IPS DF 4.7 (cell line): ENCODE data around the gene CIBAR2.
"Not testable (repeated sequence)": the region's sequence is repeated elsewhere in the genome, so short reads cannot be mapped to it uniquely, and the experiment has no call there.

Source experiments
- DNase-seq: peaks from one replicate; pipeline ENCODE4 v3.0.0-alpha.2; 2013; ENCODE audit warnings: low spot score; ENCODE audit errors: extremely low read depth

The CIBAR2 gene

DNA sequence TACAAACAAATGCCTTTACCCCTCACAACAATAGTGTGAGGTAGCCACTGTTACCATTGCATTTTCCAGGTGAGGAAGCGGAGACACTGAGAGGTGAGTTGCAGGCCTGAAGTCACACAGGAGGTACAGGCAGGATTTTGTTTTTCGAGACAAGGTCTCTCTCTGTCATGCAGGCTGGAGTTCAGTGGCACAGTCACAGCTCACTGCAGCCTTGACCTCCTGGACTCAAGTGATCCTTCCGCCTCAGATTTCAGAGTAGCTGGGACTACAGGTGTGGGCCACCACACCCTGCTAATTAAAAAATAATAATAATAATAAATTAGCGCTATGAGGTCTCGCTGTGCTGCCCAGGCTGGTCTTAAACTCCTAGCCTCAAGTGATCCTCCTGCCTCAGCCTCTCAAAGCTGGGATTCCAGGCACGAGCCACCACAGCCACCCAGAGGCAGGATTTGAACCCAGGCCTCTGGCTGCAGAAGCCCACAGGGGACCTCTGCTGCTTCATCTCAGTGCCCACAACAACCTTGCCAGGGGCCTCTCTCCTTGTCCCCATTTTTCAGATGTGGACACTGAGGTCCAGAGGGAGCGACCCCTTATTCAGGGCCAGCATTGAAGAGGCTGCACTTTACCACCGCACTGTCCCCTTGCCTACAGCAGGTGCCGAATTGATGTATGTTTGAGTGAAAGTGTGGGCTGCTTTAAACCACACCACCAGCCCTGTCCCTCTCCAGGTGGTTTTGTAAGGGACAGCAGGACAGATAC is 16.0 kb upstream of the CIBAR2 start:
- no peak for DNase-seq

DNA sequence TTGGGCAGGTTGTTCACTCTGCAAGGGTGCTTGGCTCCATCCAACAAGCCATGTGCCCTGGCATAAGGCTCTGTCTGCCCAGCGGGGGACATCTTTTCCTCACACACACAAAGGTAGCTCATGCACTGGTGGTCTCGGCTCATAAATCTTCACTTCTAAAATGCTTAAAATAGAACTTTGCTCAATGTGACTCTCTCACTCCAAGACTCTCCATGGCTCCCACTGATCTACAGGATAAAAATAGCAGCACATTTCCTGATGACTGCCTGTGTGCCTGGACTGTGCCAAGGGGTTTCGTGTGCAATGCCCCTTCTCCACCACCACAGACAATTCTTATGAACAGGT is 15.1 kb upstream of the CIBAR2 start:
- DNase-seq: no peak

DNA sequence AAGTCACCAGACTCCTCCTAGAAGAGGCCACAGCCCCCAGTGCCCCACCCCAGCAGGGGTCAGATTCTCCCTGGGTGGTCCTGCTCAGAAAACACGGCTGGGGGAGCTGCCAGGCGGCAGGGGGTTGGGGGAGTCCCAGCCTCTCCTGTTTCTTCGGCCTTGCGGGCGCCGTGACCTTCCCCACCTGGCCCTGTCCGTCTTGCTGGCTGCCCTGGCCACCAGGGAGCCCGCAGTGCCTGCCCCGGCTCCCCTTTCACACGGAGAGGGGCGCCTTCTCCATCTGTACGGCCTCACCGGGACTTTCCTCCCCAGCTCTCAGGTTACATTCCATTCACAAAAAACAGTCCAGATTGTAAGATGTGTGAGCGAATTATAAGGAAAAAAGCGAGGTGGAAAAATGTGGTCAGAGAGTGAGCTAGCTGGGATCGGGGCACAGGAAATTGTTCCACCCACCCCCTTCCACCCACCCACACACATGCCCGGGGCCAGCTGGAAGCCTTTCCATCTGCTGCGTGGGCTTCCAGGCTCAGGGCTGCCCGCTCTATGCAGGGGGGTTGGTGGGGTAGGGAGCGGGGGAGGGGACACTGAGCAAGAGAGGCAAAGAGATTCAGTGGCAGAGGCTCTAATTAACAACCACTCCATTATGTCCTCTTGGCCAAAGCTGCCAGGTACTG is 14.6 kb upstream of the CIBAR2 start:
- no peak for DNase-seq

DNA sequence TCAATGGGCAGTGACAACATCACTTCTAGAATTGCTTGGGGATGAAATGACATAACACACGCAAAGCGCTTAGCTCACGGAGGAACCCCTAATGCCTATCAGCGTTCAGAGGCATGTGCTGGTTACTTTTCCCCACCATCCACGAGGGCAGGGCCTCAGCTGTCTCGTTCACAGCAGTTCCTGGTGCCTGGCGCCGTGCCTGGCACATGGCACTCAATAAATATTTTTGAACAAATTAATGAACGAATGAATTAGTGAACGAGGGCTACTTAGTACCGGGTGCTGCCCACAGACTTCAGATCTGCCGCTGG is 14.1 kb upstream of the CIBAR2 start:
- no peak for DNase-seq

DNA sequence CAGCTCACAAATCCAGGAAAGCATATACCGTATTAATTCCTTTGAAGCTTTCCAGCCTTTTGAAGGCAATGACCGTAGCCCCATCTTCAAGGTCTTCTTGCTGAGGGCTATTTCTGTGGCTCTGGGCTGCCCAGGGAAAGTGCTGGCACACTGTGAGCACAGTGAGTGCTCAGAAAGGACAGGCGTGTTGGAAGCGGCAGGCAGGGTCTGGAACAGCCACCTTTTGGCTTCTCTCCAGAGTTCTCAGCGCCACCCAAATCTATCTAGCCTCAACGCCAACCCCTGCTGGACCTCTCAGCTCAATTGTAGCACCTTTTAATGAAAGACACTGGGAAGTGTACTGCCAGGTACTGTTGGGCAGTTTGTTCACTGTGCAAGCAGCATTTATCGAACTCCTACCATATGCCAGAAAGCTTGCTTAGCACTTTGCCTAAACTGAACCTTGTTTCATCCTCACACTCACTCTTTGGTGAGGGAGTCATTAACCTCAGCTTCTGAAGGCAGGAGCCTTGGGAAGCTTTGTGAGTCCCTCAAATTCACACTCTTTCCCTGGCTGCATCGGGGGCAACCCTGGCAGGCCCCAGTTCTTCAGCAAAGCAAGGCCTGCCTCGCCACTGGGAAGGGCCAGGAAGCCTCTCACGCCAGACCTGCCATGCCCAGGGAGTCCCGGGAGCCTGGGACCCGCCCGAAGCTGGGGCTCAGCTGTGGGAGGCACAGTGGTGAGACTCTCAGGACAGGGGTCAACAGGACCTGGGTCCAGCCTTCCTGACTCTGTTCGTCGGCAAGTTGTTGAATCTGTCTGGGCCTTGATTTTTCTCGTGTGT is 13.5 kb upstream of the CIBAR2 start:
- DNase-seq: no peak

DNA sequence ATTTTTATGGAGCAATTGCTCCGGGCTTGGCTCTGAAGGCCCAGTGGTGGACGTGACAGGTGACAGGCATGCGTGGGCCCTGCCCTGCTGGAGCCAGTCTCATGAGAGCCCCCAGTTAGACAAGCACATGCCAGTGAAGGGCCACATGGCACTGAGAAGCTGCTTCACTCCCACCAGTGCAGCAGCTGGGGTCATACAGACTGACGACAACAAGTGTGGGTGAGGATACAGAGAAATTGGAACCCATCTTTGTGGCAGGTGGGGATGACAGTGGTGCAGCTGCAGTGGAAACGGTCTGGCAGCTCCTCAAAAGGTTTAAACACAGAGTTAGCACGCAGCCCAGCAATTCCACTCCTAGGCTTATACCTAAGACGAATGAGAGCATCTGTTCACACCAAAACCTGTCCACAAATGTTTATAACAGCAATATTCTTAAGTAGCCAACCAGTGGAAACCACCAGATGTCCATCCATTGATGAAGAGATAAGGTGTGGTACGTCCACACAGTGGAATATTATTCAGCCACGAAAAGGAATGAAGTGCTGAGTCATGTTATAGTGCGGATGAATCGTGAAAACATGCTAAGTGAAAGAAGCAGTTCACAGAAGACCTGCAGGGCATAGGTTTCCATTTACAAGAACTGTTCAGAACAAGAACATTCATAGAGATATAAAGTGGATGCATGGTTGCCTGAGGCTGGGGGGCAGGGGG is 12.5 kb upstream of the CIBAR2 start:
- DNase-seq: no peak

DNA sequence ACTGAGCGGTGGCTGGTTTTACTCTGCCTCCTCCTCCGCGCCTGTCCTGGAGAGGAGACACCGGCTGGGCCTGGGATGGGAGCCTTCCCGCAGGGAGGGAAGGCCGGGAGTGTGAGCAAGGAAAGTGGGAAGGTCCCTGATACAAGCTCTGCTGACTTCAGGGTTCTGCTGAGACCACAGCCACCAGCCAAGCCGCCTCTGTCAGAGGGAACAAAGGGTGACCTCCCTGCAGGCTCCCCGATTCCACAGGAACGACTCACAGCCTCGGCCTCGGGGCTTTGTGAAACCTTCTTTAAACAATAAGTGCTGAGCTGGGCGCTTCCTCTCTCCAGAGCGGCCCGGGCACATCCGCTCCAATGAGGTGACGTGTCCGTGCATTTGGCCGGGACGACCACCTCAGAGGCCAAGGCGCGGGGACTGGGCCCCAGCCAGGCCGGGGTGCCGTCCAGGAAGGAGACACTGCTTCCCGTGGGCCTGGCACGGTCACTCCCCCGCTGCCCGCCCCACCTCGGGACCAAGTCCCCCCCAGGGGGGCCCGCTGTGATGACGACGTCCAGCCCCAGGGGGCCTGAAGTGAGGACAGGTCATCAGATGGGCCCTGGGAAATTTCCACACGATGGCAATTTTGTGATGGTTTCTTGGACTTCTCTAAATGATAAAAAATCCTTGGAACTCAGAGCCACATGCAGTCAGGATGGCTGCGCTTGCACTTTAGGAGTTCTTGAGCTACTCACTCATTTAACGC is 11.8 kb upstream of the CIBAR2 start:
- DNase-seq: no peak

DNA sequence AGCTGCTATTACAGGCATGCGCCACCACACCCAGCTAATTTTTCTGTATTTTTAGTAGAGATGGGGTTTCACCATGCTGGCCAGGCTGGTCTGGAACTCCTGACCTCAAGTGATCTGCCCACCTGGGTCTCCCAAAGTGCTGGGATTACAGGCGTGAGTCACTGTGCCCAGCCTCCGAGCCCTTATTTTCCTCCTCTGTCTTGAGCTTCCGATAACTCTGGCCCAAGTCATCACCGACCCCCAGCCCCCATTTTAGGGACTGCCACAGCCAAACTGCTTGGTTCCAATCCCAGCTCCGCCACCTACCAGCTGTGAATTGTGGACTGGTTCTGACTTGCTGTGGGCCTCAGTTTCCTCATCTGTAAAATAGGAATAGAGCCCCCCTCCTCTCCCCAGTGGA is 11.2 kb upstream of the CIBAR2 start:
- not testable (repeated sequence) for DNase-seq

DNA sequence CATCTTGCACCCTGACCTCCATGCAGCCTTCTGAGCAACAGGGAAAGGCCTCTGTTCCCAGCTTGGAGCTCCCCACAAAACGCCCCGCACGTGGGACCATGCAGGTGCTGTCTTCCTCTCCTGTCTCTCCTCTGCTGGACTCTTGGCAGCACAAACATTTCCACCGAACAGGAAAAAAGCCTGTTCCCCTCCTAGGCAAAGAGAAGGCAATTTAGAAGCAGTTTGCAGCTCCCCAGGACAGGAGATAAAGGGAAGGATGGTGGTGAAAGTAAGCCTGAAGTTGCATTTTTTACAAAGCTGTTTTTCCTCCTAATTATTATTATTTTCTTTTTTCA is 7.7 kb upstream of the CIBAR2 start:
- no peak for DNase-seq

DNA sequence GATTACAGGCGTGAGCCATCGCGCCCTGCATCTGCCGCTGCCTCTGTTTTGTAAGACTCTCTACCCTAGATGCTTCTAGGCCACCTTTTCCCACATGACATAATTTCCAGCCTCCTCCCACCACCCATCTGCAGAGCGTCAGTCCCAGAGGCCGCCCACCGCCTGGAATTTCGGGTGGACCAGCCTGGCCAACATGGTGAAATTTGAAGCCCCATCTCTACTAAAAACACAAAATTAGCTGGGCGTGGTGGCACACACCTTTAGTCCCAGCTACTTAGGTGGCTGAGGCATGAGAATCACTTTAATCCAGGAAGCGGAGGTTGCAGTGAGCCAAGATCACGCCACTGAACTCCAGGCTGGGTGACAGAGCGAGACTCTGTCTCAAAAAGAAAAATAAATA is 5.1 kb upstream of the CIBAR2 start:
- DNase-seq: no peak

DNA sequence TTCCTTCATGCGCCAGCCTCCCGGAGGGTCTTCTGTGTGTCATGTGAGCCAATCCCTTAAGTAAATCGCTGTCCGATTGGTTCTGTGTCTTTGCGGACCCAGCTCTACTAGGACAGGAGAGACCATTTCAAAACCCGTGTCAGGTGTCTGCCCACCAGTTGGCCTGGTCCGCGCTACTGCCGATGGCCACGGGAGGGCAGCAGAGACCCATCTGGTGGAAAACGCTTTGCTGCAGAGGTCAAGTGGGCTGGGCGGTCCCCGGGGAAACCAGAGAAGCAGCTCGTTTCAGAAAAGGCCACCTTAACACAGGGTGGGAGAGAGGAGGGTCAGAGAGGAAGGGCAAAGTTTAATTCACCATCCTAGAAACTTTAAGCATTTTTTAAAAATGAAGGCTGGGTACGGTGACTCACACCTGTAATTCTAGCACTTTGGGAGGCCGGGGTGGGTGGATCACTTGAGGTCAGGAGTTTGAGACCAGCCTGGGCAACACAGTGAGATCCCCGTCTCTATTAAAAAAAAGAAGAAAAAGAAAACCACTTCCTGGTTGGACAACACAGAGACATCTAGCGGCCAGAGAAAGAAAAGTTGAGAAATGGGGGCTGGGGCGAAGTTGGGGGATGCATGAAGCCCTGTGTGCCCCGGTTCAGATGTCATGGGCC is 2.8 kb upstream of the CIBAR2 start:
- peak; percentile 60 for DNase-seq

DNA sequence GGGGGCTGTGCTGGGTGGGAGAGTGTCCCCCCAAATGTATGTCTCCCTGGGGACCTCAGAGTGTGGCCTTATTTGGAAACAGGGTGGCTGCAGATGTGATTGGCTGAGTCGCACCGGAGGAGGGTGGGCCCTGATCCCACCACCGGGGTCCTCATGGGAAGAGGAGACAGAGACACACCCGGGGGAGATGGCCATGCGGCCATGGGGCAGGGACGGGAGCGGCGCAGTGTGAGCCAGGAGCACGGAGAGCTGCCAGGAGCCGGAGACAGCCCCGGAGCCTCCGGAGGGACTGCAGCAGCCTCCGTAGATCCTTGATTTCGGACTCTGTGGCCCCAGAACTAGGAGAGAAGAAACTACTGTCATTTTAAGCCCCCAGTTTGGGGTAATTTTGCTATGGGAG is 1.6 kb upstream of the CIBAR2 start:
- no peak for DNase-seq

DNA sequence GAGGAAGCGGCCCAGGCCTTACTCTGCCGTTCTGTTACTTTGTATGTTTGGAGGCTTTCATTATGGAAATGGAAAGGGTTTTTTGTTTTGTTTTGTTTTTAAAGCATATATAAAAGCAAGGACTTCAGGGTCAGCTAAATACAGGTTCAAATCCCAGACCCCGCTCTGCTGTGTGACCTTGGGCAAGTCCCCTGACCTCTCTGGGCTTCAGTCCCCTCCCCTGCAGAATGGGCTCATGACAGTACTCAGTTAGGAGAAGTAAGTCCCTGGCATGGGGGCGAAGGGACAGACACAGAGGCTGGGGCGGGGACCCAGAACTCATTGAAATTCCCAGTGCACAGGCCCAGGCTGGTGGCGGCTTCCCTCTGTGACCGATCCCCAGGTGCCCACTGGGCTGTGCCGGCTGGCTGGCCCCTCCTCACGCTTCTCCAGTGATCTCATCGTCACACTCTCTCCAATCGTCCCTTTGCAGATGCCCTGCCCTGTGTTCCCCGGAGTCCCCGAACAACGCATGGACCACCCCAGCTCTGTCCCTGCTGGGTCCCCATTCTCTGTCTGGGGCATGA is 979 bp upstream of the CIBAR2 start:
- no peak for DNase-seq

DNA sequence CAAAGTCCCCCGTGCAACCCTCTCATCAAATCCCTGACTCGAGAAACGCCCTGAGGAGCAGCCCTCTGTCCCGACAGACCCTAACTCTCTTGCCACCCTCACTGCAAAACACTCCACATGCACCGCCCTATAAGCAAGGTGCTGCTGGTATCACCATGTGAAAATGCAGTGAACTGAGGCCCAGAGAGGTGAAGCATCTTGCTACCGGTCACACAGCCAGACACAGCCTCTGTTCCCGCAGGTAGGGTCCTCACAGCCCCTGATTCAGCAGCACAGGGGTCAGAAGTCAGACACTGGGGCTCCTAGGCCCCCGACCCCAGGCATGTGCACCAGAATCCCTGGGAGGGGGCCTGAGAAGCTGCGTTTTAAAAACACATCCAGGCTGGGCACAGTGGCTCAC is 1.1 kb downstream of the CIBAR2 start:
- no peak for DNase-seq

DNA sequence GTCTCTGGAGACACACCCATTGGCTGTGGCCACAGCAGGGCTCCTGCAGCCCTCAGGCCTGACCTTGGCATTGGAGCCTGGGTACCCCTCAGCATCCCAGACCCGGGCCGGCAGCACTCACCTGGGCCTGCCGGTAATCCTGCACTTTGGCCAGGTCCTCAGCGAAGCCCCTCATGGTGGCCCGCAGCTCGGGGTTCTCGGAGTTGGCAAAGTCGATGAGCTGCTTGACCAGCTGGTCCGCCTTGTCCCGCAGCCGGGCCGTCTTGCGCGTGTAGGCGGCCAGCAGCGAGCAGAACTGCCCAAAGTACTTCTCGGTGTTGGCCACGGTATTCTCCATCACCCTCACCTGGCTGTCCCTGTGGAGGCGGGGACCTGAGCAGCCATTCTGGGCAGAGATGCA is 2.2 kb downstream of the CIBAR2 start:
- DNase-seq: no peak

DNA sequence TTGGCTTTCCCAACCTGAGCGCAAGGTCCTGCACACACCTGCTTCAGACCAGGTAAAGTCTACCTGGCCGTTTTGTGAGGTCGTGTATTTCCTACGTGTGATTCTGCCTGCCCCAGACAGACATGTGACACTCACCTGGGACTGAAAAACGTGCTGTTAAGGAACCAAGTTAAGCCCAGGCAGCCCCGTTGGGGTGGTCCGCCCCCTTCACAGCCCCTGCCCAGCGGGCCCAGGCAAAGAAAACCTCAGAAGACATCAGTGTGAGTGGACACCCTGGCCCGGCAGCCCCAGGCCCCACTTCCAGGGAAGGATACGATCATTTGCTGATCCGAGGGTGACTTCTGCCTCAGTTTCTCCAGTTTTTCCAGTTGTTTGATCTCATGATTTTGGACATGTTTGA is 4.7 kb downstream of the CIBAR2 start:
- no peak for DNase-seq

DNA sequence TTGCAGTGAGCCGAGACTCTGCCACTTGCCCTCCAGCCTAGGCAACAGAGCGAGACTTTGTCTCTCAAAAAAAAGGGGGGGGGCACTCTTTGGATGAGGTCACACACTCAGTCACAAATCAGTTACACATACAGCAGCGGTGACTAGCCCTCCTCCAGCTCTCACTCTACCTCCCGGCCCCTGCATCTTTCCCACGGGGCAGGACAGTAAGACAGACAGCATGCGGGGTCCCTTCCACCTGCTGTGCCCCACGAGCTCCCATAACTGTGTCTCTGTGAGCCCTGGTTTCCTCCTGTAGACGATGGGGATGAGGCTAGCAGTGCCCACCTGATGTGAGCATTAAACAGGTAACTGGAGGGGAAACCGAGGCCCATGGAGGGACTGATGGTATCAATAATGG is 5.2 kb downstream of the CIBAR2 start:
- no peak for DNase-seq

DNA sequence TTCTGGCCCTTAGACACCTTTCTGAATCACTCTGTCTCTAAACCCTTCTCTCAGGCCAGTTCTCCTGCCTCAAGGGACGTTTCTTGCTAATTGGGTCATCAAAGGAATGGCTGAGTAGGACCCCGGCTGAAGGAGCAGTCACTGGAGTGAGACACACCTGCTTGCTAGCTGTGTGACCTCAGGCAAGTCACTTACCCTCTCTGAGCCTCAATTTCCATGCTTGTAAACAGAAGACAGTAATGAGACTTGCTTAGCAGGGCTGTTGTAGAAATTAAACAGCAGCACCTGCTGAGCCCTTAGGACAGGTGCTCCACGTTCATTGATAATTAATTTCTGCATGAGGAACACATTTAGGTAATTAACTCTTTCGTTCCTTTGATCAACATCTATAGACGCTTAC is 6.8 kb downstream of the CIBAR2 start:
- DNase-seq: no peak

DNA sequence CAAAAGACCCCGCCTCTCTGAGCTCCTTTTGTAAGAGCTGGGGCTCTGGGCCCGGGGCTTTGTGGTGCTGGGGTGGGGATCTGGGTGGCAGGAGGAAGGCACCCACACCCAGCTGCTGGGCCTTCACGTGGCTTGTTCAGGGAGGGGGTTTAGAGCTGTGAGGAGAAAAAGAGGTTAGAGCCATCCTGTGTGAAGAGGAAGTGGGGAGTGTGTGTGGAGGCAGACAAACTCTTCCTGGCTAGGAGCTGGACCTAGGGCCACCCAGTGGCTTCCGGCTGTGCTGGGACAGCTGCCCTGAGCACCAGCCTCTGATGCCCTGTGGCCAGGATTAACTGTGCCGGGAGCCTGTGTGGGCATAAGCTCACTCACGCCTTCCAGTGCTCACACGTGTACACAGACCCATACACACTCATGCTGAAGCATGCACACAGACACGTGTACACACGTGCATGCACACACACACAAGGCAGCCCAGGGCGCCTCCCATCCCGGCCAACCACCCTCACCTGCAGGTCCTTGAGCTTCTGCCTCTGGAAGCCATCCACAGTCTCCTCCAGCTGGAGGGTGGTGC is 7.4 kb downstream of the CIBAR2 start:
- no peak for DNase-seq

DNA sequence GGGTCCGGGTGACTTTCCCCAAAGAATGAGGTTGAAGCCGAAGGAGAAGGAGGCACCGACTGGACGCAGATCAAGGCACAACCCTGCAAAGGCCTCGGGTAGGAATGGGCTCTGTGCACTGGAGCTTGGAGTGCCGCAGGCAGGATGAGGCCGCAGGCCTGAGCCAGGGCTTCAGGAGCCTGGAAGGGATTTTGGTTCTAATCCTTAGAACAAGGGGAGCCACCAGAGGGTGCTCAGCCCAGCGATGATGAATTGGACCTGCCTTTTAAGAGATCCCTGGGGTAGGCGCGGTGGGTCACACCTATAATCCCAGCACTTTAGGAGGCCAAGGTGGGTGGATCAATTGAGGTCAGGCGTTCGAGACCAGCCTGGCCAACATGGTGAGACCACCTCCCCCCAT is 8.1 kb downstream of the CIBAR2 start:
- DNase-seq: no peak
